Ishikawa (cell line): ENCODE results near the gene TMPRSS2.

Source experiments
- CEBPB ChIP-seq: IDR thresholded peaks from 2 replicates; pipeline ENCODE4 v1.6.1; 2012
- CREB1 ChIP-seq: IDR thresholded peaks from 2 replicates; pipeline ENCODE4 v1.6.1; 2012; ENCODE audit warnings: low read depth
- EGR1 ChIP-seq: IDR thresholded peaks from 2 replicates; pipeline ENCODE4 v1.6.1; 2012
- EP300 ChIP-seq: IDR thresholded peaks from 2 replicates; pipeline ENCODE4 v1.6.1; 2012; ENCODE audit warnings: borderline replicate concordance
- FOXM1 ChIP-seq: IDR thresholded peaks from 2 replicates; pipeline ENCODE4 v1.6.1; 2012; ENCODE audit warnings: low read depth, borderline replicate concordance
- MAX ChIP-seq: IDR thresholded peaks from 2 replicates; pipeline ENCODE4 v1.6.1; 2012
- NFIC ChIP-seq: IDR thresholded peaks from 2 replicates; pipeline ENCODE4 v1.6.1; 2012
- RAD21 ChIP-seq: IDR thresholded peaks from 2 replicates; pipeline ENCODE4 v1.6.1; 2012; ENCODE audit warnings: low read depth
- REST ChIP-seq: IDR thresholded peaks from 2 replicates; pipeline ENCODE4 v1.6.1; 2012; ENCODE audit warnings: low read depth, mild to moderate bottlenecking
- TAF1 ChIP-seq: IDR thresholded peaks from 2 replicates; pipeline ENCODE4 v1.6.1; 2012; ENCODE audit warnings: low read depth, mild to moderate bottlenecking
- TCF12 ChIP-seq: IDR thresholded peaks from 2 replicates; pipeline ENCODE4 v1.6.1; 2012; ENCODE audit warnings: low read depth
- TEAD4 ChIP-seq: IDR thresholded peaks from 2 replicates; pipeline ENCODE4 v1.6.1; 2012
- YY1 ChIP-seq: IDR thresholded peaks from 2 replicates; pipeline ENCODE4 v1.6.1; 2012; ENCODE audit warnings: low read depth
- ZBTB7A ChIP-seq: IDR thresholded peaks from 2 replicates; pipeline ENCODE4 v1.6.1; 2012; ENCODE audit warnings: low read depth
- TF ChIP-seq, protein P1 (sequence below): IDR thresholded peaks from 2 replicates; pipeline ENCODE4 v1.6.1; 2012

The TMPRSS2 gene

DNA sequence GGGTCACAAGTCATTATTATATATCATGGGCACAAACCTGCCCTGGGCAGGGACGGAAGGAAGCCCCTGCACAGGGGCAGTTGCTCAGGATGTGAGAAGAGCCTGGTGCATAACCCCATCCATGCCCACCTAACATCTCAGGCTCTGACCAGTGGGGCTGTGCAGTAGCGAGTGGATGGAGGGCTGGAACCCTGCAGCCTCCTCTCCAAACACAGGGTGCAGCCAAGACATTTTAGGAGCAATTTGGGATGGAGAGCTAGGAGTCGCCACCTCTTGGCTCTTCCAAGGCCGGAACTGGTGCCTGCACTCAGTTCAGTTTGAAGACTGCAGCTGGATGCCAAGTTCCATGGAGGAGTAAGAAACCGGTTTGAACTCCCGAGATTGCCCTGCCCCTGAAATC lies 79.1 kb downstream of the TMPRSS2 start:
- TF ChIP-seq, protein P1, sequence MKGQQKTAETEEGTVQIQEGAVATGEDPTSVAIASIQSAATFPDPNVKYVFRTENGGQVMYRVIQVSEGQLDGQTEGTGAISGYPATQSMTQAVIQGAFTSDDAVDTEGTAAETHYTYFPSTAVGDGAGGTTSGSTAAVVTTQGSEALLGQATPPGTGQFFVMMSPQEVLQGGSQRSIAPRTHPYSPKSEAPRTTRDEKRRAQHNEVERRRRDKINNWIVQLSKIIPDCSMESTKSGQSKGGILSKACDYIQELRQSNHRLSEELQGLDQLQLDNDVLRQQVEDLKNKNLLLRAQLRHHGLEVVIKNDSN, result no peak
- TF ChIP-seq YY1 (no peak), CEBPB (no peak), REST (no peak), TEAD4 (no peak), FOXM1 (no peak), RAD21 (no peak), NFIC (no peak), EGR1 (no peak), TCF12 (no peak), EP300 (no peak), ZBTB7A (no peak), CREB1 (no peak), MAX (no peak), TAF1 (no peak)

- TF ChIP-seq YY1 (no peak), RAD21 (no peak), EP300 (no peak), ZBTB7A (no peak), TEAD4 (no peak), NFIC (no peak), TAF1 (no peak), CREB1 (no peak), MAX (no peak), FOXM1 (no peak), CEBPB (no peak), REST (no peak)
- TF ChIP-seq, protein P1, result no peak
Measured at GRCh38 chr21:41428311-41428710, 79.6 kb downstream of the TMPRSS2 start.

- TF ChIP-seq YY1 (no peak), TEAD4 (no peak), RAD21 (no peak), FOXM1 (no peak)
Measured at GRCh38 chr21:41427556-41427955, 80.4 kb downstream of the TMPRSS2 start.

GRCh38 chr21:41426676-41427404 lies 81.1 kb downstream of the TMPRSS2 start:
- TF ChIP-seq, protein P1, result no peak
- no peak for TF ChIP-seq NFIC
- no peak for TF ChIP-seq TAF1
- TF ChIP-seq EGR1, result no peak
- TF ChIP-seq CEBPB, result no peak
- no peak for TF ChIP-seq YY1
- no peak for TF ChIP-seq ZBTB7A
- no peak for TF ChIP-seq FOXM1
- TF ChIP-seq REST, result no peak
- no peak for TF ChIP-seq TEAD4
- TF ChIP-seq TCF12, result no peak
- no peak for TF ChIP-seq EP300
- no peak for TF ChIP-seq MAX
- no peak for TF ChIP-seq CREB1
- no peak for TF ChIP-seq RAD21
